Measurements from ENCODE around the gene ARL6IP1.

DNA sequence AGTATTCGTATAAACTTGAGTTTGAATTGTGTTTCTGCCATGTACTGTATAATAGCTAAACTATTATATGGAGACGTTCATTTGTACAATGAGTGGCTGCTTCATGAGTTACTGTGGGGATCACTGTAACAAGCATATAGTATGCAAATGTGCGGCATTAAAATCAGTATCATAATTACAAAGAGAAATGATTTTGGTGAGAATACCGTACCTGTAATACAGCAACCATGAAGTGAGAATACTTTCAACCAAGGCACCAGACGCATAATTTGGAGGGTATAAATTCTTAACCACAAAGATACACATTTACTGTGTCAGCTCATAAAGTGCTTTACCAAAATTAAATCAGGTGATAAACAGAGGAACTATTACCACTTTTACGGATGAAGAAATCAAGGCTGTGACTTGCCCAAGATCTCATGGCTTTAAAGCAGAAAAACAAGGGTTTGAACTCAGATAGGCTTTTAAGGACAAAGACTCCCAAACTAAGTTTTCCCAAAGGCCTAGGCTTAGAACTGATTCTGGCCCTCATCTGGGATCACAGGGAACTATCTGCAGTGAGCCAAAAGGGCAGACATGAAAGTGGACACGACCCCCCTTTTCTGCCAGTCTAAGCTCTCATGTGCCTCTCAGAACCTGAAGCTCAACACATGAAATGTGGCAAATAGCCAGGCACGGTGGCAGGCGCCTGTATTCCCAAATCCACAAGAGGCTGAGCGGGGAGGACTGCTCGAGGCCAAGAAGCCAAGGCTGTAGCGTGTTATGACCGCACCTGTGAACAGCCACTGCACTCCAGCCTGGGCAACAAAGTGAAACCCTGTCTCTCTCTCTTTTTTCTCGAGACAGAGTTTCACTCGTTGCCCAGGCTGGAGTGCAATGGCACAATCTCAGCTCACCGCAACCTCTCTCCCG lies 17.7 kb downstream of the ARL6IP1 start:
- TF ChIP-seq, protein P1, sequence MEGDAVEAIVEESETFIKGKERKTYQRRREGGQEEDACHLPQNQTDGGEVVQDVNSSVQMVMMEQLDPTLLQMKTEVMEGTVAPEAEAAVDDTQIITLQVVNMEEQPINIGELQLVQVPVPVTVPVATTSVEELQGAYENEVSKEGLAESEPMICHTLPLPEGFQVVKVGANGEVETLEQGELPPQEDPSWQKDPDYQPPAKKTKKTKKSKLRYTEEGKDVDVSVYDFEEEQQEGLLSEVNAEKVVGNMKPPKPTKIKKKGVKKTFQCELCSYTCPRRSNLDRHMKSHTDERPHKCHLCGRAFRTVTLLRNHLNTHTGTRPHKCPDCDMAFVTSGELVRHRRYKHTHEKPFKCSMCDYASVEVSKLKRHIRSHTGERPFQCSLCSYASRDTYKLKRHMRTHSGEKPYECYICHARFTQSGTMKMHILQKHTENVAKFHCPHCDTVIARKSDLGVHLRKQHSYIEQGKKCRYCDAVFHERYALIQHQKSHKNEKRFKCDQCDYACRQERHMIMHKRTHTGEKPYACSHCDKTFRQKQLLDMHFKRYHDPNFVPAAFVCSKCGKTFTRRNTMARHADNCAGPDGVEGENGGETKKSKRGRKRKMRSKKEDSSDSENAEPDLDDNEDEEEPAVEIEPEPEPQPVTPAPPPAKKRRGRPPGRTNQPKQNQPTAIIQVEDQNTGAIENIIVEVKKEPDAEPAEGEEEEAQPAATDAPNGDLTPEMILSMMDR (optimal IDR thresholded peaks at IDR 0.05 in 1 of 3, IDR thresholded peaks at IDR 0.05 in 1 of 3, conservative IDR thresholded peaks at IDR 0.05 in 1 of 3; ENCODE audit: extremely low read depth in 1 of 3, insufficient read depth in 2 of 3, low read length in 3 of 3) = no peak
- no peak for TF ChIP-seq EZH2 (IDR thresholded peaks at IDR 0.05; ENCODE audit: low read length)

Data from keratinocyte (primary cell).